GM12873 (cell line): Measurements from ENCODE around the gene IL2RA.

ENCODE experiments used
- TF ChIP-seq, protein P1 (sequence below): IDR thresholded peaks from 2 replicates; pipeline ENCODE4 v1.5.1; 2012; ENCODE audit warnings: low read depth, mild to moderate bottlenecking, moderate library complexity, low read length, control low read depth; ENCODE audit not compliant: insufficient read depth; ENCODE audit errors: missing control alignments

IL2RA gene

DNA sequence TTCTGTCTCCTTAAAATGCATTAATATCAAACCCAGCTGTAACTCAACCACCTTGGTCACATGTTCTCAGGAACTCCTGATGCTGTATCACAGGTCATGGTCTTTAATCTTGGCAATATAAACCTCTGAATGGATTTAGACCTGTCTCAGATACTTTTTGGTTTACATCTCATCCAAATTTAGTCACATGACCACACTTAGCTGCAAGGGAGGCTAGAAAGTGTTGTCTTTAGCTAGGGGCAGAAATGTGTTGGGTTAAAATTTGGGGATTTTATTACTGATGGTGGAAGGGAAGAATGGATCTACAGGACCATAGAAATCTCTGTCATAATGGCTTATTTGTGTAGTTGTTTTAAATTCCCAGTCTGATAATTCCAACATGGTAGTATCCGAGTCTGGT is 55.2 kb downstream of the IL2RA start:
- TF ChIP-seq, protein P1, sequence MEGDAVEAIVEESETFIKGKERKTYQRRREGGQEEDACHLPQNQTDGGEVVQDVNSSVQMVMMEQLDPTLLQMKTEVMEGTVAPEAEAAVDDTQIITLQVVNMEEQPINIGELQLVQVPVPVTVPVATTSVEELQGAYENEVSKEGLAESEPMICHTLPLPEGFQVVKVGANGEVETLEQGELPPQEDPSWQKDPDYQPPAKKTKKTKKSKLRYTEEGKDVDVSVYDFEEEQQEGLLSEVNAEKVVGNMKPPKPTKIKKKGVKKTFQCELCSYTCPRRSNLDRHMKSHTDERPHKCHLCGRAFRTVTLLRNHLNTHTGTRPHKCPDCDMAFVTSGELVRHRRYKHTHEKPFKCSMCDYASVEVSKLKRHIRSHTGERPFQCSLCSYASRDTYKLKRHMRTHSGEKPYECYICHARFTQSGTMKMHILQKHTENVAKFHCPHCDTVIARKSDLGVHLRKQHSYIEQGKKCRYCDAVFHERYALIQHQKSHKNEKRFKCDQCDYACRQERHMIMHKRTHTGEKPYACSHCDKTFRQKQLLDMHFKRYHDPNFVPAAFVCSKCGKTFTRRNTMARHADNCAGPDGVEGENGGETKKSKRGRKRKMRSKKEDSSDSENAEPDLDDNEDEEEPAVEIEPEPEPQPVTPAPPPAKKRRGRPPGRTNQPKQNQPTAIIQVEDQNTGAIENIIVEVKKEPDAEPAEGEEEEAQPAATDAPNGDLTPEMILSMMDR = no peak

DNA sequence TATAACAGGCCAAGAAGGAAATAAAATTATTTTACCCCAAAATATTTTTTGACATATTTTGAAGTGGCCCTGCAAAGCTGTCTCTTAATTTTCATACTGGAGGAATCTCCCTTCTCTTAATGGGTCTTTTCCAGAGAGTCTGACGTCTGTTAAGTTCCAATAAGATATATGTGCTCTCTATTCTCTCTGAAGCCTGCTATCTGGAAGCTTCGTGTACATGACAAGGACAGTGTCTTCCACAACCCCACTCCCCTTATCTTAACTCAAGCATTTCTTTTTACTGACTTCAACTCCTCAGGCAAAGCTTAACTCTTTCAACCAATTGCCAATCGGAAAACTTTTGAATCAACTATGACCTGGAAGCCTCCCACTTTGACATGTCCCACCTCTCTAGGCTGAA is 55.6 kb downstream of the IL2RA start:
- TF ChIP-seq, protein P1 = no peak

DNA sequence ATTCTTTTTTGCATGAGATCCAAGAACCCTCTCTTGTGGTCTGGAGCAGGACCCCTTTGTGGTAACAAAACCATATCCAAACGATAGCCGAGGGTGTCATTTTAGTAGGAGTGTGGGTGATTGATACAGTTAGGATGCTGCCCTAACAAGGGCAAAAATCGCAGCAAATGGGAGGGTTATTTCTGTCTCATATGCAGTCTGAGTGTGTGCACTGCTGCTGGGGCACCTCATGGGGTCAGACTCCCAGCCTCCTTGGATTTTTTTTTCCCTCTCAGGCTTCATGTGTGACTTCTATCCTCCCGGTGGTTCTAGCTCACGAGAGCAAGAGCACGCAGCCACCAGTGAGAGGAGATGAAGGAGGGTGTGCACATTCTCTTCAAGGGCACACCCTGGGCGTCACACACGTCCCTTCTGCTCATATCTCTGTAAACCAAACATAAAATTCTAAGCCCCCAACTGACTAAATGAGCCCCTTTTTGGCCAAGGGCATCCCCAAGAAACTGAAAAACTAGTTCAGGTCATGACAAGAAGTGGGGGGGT is 56.2 kb downstream of the IL2RA start:
- TF ChIP-seq, protein P1 = no peak

DNA sequence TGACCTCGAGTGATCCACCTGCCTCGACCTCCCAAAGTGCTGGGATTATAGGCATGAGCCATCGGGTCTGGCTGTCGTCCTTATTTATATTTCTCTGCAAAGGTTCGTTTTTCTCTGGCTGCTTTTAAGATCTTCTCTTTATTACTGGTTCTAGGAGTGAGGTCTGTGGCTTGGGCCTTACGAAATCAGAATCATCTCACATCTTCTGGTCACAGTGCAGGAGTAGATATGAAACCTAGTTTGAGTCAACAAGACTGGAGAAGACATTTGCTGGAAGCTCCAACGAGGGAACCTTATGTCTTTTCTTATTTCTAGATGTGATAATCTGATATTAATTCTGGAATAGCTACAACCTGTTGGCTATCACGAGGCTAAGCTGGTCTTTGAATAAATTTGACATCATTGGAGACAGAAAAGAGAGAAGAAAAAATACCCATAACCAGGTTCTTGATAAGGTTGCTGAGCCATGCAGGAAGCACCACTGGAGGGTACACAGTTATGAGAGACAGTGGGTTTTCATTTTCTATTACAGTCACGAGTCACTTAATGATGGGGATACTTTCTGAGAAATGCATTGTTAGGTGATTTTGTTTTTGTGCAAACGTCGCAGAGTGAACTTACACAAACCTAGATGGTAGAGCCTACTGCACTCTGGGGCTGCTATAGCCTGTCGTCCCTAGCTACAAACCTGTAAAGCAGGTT is 59.2 kb downstream of the IL2RA start:
- TF ChIP-seq, protein P1 = no peak

DNA sequence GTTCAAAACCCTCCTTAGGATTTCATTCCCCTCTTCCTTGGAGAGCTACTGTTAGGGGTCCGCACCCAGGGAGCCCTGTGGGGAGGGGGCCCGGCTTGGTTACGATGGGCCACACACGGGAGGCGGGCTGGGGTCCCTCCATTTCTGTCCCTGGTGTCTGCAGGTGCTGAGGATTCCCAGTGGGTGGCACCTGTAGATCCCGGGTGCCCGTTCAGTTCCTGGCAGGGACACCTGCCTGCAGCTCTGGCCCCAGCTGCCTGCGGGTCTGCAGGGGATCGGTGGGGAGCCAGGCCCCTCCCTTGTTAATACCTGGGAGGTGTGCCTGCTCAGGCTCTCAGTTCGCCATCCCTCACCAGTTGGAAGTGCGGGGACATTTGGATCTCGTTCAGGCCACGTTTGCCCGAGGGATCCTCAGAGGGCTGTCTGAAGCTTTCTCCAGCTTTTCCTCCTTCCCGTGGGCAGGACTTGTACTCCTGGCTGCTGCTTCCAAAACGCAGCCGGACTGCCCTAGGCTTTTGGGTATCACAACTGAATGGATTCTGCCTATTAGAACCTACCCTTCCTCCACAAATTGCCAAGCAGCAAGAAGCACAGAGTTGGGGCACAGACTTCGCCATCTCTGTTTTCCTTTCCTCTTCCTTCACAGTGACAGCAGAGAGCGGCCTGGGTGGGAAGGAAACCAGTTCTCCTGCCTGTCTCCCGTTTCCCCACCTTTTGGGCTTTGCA is 62.6 kb downstream of the IL2RA start:
- TF ChIP-seq, protein P1 = no peak

DNA sequence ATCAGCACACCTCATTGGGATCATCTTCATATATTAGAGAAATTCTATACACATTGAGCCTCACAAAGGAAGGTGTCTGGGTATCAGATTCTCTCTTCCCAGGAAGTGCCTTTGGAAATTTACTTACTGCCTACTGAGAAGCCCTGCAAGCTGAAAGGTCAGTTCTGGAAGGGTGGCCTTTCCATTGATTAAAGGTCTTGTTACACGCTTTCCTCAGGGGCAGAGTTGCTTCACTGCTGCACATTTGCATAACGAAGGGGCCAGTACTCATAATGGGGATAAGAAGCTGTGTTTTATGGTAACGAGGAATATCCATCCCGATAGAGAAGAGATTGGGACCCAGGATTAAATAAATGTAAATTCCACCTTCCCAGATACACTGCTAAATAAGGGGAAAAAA is 65.5 kb downstream of the IL2RA start:
- TF ChIP-seq, protein P1 = no peak

DNA sequence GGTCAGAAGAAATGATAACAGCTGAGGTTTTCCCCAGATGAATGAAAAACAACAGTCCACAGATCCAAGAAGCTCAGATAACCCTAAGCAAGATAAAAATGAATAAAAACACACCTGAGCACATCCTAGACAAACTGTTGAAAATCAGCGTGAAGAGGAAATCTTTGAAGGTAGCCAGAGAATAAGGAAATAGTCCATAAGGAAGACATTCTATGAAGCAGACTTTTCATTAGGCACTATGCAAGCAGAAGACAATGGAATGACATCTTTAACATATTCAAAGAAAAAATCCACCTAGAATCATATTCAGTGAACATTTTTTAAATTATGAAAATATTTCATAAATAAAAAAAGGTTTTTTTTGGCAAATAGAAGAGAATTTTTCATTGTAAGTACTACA is 69.8 kb downstream of the IL2RA start:
- TF ChIP-seq, protein P1 = no peak
